H1 (cell line): ENCODE measurements around the gene STOML1.

ENCODE experiments used
- ATF3 ChIP-seq: IDR thresholded peaks from 2 replicates; pipeline ENCODE4 v1.6.1; 2011; ENCODE audit warnings: low read depth, mild to moderate bottlenecking, low read length; ENCODE audit not compliant: insufficient read depth
- BRCA1 ChIP-seq: IDR thresholded peaks from 2 replicates; pipeline ENCODE4 v1.6.1; 2012; ENCODE audit warnings: low read depth, low read length, improper control_type of control experiment
- MAX ChIP-seq: IDR thresholded peaks from 2 replicates; pipeline ENCODE4 v1.6.1; 2012; ENCODE audit warnings: inconsistent platforms
- POLR2A ChIP-seq, 2 experiments: IDR thresholded peaks; 1 replicate in 1 of 2; 2 replicates in 1 of 2; pipeline ENCODE4 v1.6.1; 2011; ENCODE audit warnings: low read depth in 2 of 2, low read length in 2 of 2, mild to moderate bottlenecking in 2 of 2; ENCODE audit errors: control extremely low read depth in 1 of 2
- POLR2AphosphoS5 ChIP-seq: IDR thresholded peaks from 2 replicates; pipeline ENCODE4 v1.6.1; 2011; ENCODE audit warnings: low read depth, low read length
- RNF2 ChIP-seq: fragments of 200-900, 300-1000 bp; sonication (generic); IDR thresholded peaks from 2 replicates; pipeline ENCODE4 v1.7.1; 2016; ENCODE audit warnings: borderline replicate concordance, low read depth, mild to moderate bottlenecking, antibody characterized with exemption, low read length; ENCODE audit not compliant: poor library complexity, severe bottlenecking; ENCODE audit errors: missing control alignments
- SP2 ChIP-seq: IDR thresholded peaks from 2 replicates; pipeline ENCODE4 v1.6.1; 2012; ENCODE audit warnings: mild to moderate bottlenecking, low read length, inconsistent platforms
- TAF1 ChIP-seq: IDR thresholded peaks from 2 replicates; pipeline ENCODE4 v1.6.1; 2011; ENCODE audit warnings: mild to moderate bottlenecking, low read depth, low read length
- TF ChIP-seq, protein P1 (sequence below), 3 experiments: IDR thresholded peaks; 1 replicate in 2 of 3; 2 replicates in 1 of 3; pipeline versions ENCODE4 v1.5.1 to v1.6.1; 2011; ENCODE audit warnings: low read length in 3 of 3, mild to moderate bottlenecking in 3 of 3, inconsistent platforms in 2 of 3, low read depth in 1 of 3, moderate library complexity in 1 of 3; ENCODE audit not compliant: insufficient read depth in 1 of 3; ENCODE audit errors: control extremely low read depth in 1 of 3

GRCh38 chr15:73959012-73959581 is 33.0 kb downstream of the STOML1 start:
- TF ChIP-seq RNF2 = no peak
- no peak for TF ChIP-seq SP2
- TF ChIP-seq, protein P1, sequence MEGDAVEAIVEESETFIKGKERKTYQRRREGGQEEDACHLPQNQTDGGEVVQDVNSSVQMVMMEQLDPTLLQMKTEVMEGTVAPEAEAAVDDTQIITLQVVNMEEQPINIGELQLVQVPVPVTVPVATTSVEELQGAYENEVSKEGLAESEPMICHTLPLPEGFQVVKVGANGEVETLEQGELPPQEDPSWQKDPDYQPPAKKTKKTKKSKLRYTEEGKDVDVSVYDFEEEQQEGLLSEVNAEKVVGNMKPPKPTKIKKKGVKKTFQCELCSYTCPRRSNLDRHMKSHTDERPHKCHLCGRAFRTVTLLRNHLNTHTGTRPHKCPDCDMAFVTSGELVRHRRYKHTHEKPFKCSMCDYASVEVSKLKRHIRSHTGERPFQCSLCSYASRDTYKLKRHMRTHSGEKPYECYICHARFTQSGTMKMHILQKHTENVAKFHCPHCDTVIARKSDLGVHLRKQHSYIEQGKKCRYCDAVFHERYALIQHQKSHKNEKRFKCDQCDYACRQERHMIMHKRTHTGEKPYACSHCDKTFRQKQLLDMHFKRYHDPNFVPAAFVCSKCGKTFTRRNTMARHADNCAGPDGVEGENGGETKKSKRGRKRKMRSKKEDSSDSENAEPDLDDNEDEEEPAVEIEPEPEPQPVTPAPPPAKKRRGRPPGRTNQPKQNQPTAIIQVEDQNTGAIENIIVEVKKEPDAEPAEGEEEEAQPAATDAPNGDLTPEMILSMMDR (IDR thresholded peaks at IDR 0.05; ENCODE audit: control extremely low read depth in 1 of 3, insufficient read depth in 1 of 3, low read depth in 1 of 3, low read length in 3 of 3) = no peak
- no peak for TF ChIP-seq ATF3
- TF ChIP-seq BRCA1 = no peak
- TF ChIP-seq TAF1 = no peak
- no peak for TF ChIP-seq POLR2AphosphoS5
- TF ChIP-seq POLR2A (IDR thresholded peaks at IDR 0.05; ENCODE audit: control extremely low read depth in 1 of 2, low read depth in 2 of 2, low read length in 2 of 2) = no peak
- TF ChIP-seq MAX = no peak
